Hepatocyte (in vitro differentiated cells): ENCODE data around the gene ALOX15. TPM values are rescaled to one million over a fixed set of nuclear protein-coding genes. Genes with fewer than 3 reads are reported as not detected.
"Not testable (repeated sequence)": the region's sequence is repeated elsewhere in the genome, so short reads cannot be mapped to it uniquely, and the experiment has no call there.

Source experiments
- DNase-seq: peaks from one replicate; pipeline ENCODE4 v3.0.0-alpha.2; 2016; ENCODE audit warnings: low spot score
- H2AFZ ChIP-seq: fragments of 200-600 bp; sonication (generic); 2 replicates; pipeline ENCODE4 v1.6.0; 2016; ENCODE audit warnings: antibody characterized with exemption, mild to moderate bottlenecking
- H3K27ac ChIP-seq: fragments of 200-600 bp; sonication (generic); 2 replicates; pipeline ENCODE4 v1.5.1; 2016; ENCODE audit warnings: mild to moderate bottlenecking
- H3K27me3 ChIP-seq: fragments of 200-600 bp; sonication (generic); 2 replicates; pipeline ENCODE4 v1.6.1; 2016
- H3K36me3 ChIP-seq: fragments of 200-600 bp; sonication (generic); replicated peaks from 2 replicates; pipeline ENCODE4 v1.5.1; 2016; ENCODE audit warnings: low read depth; ENCODE audit not compliant: insufficient read depth
- H3K4me1 ChIP-seq: fragments of 200-600 bp; sonication (generic); 2 replicates; pipeline ENCODE4 v1.5.1; 2016; ENCODE audit warnings: mild to moderate bottlenecking, moderate library complexity; ENCODE audit not compliant: insufficient read depth
- H3K4me2 ChIP-seq: fragments of 200-600 bp; sonication (generic); 2 replicates; pipeline ENCODE4 v1.6.0; 2016
- H3K4me3 ChIP-seq: fragments of 200-600 bp; sonication (generic); 2 replicates; pipeline ENCODE4 v1.5.1; 2016; ENCODE audit warnings: mild to moderate bottlenecking
- H3K79me2 ChIP-seq: fragments of 200-600 bp; sonication (generic); 2 replicates; pipeline ENCODE4 v1.6.0; 2017; ENCODE audit warnings: mild to moderate bottlenecking
- H3K9me2 ChIP-seq: fragments of 200-600 bp; sonication (generic); replicated peaks from 2 replicates; pipeline ENCODE4 v1.6.0; 2017; ENCODE audit warnings: mild to moderate bottlenecking; ENCODE audit not compliant: insufficient read depth
- H3K9me3 ChIP-seq: fragments of 200-600 bp; sonication (generic); 2 replicates; pipeline ENCODE4 v1.5.1; 2016; ENCODE audit warnings: low read depth, mild to moderate bottlenecking
- H4K20me1 ChIP-seq: fragments of 200-600 bp; sonication (generic); 2 replicates; pipeline ENCODE4 v1.6.0; 2016; ENCODE audit warnings: mild to moderate bottlenecking; ENCODE audit not compliant: insufficient read depth, poor library complexity, severe bottlenecking
- CTCF ChIP-seq: fragments of 200-600 bp; sonication (generic); IDR thresholded peaks from 2 replicates; pipeline ENCODE4 v1.5.1; 2016; ENCODE audit warnings: antibody characterized with exemption, mild to moderate bottlenecking; ENCODE audit not compliant: poor library complexity
- EZH2 ChIP-seq: fragments of 200-600 bp; sonication (generic); IDR thresholded peaks from 2 replicates; pipeline ENCODE4 v1.6.1; 2016; ENCODE audit warnings: antibody characterized with exemption, mild to moderate bottlenecking, borderline replicate concordance
- EZH2phosphoT487 ChIP-seq: fragments of 200-600 bp; sonication (generic); IDR thresholded peaks from one replicate; pipeline ENCODE4 v1.6.1; 2018; ENCODE audit warnings: antibody characterized with exemption, mild to moderate bottlenecking, low read depth, moderate library complexity; ENCODE audit not compliant: unreplicated experiment, severe bottlenecking
- WGBS: methylation state at CpG from one replicate; pipeline ENCODE4 v1.1.6; 2016; ENCODE audit warnings: low lambda C conversion rate; ENCODE audit errors: missing lambda C conversion rate; 5-methylcytosine and 5-hydroxymethylcytosine counted together
- polyA plus RNA-seq: library from polyadenylated mRNA; unstranded; fragments of >200 nt; fragmentation: Nextera tagmentation; extraction: Ambion mirVana; gene quantifications from 2 replicates; pipeline ENCODE4 v1.2.1, GENCODE V29; 2016
- total RNA-seq: library from RNA; depleted of rRNA; stranded (reverse); fragments of >200 nt; gene quantifications from 2 replicates; pipeline ENCODE4 v1.2.3, GENCODE V29; 2014

ALOX15 gene
- total and polyA plus RNA-seq, 2 experiments from 2014 or later = 2.1 to 5.5 TPM

- Histone ChIP-seq H3K4me3 (no peak overlapping the region), H3K4me1 (no peaks in the 10 kb centered on the region), H3K4me2 (peak overlapping the region; percentile 39), H3K9me2 (no peaks in the 10 kb centered on the region), H3K79me2 (no peaks in the 10 kb centered on the region), H3K27ac (peak overlapping the region; percentile 75), H3K9me3 (no peaks in the 10 kb centered on the region), H3K27me3 (no peaks in the 10 kb centered on the region), H2AFZ (no peak overlapping the region), H4K20me1 (no peaks in the 10 kb centered on the region), H3K36me3 (no peaks in the 10 kb centered on the region)
- WGBS = 50% methylated on average over 6 of the region's 6 CpGs
- no peak for TF ChIP-seq CTCF
- TF ChIP-seq EZH2 = no peak
- TF ChIP-seq EZH2phosphoT487 = no peak
- peak; percentile 79 for DNase-seq
Measured at GRCh38 chr17:4658478-4659305, 17.2 kb upstream of the ALOX15 start.

- Histone ChIP-seq H3K4me1 (no peaks in the 10 kb centered on the region), H3K9me2 (no peaks in the 10 kb centered on the region), H3K9me3 (no peaks in the 10 kb centered on the region), H3K27me3 (no peaks in the 10 kb centered on the region), H4K20me1 (no peaks in the 10 kb centered on the region), H3K4me2 (peak overlapping the region; percentile 39), H3K79me2 (no peaks in the 10 kb centered on the region), H2AFZ (no peak overlapping the region), H3K4me3 (no peak overlapping the region), H3K36me3 (no peaks in the 10 kb centered on the region), H3K27ac (peak overlapping the region; percentile 75)
- WGBS = 71% methylated on average over 2 of the region's 2 CpGs
- TF ChIP-seq EZH2phosphoT487 (no peak), EZH2 (no peak), CTCF (no peak)
- no peak for DNase-seq
Measured at GRCh38 chr17:4657678-4658077, 16.2 kb upstream of the ALOX15 start.

- H3K9me2 ChIP-seq, H2AFZ ChIP-seq, H3K27me3 ChIP-seq, H3K27ac ChIP-seq, H3K4me1 ChIP-seq, H3K4me3 ChIP-seq, H4K20me1 ChIP-seq, H3K79me2 ChIP-seq, DNase-seq, H3K36me3 ChIP-seq, H3K4me2 ChIP-seq, H3K9me3 ChIP-seq: not testable (repeated sequence)
- WGBS = 95% methylated on average over 7 of the region's 7 CpGs
Measured at GRCh38 chr17:4655933-4656332, 14.5 kb upstream of the ALOX15 start.

- Histone ChIP-seq H2AFZ (no peak overlapping the region), H3K27ac (no peak overlapping the region), H3K27me3 (no peaks in the 10 kb centered on the region), H3K9me2 (no peaks in the 10 kb centered on the region), H3K4me3 (no peak overlapping the region), H3K4me2 (no peak overlapping the region), H3K9me3 (no peaks in the 10 kb centered on the region), H3K36me3 (no peaks in the 10 kb centered on the region), H3K79me2 (no peaks in the 10 kb centered on the region), H4K20me1 (no peaks in the 10 kb centered on the region), H3K4me1 (no peaks in the 10 kb centered on the region)
- WGBS = 73% methylated on average over 5 of the region's 5 CpGs
- no peak for DNase-seq
- no peak for TF ChIP-seq EZH2
- no peak for TF ChIP-seq EZH2phosphoT487
- no peak for TF ChIP-seq CTCF
Measured at GRCh38 chr17:4652997-4653396, 11.5 kb upstream of the ALOX15 start.
